WTC11 (cell line): ENCODE measurements around the gene ZKSCAN3.

ENCODE experiments used
- CTCF ChIP-seq: fragments of 200-600 bp; IDR thresholded peaks from 2 replicates; pipeline ENCODE4 v1.8.0; 2022; ENCODE audit warnings: antibody characterized with exemption
- E2F4 ChIP-seq: sonication (generic); formaldehyde crosslinking; IDR thresholded peaks from 2 replicates; pipeline ENCODE4 v1.8.1; 2022; ENCODE audit warnings: low read depth, mild to moderate bottlenecking, moderate library complexity, missing genetic modification reagents, borderline replicate concordance
- ELF4 ChIP-seq: sonication (generic); formaldehyde crosslinking; IDR thresholded peaks from 2 replicates; pipeline ENCODE4 v1.8.1; 2022; ENCODE audit warnings: low read depth, mild to moderate bottlenecking, moderate library complexity, missing genetic modification reagents
- MYBL2 ChIP-seq: sonication (generic); formaldehyde crosslinking; IDR thresholded peaks from 2 replicates; pipeline ENCODE4 v1.8.1; 2023; ENCODE audit warnings: mild to moderate bottlenecking, moderate library complexity, missing genetic modification reagents
- NFE2L1 ChIP-seq: sonication (generic); formaldehyde crosslinking; IDR thresholded peaks from 2 replicates; pipeline ENCODE4 v1.8.1; 2023; ENCODE audit warnings: missing genetic modification reagents
- SP1 ChIP-seq: sonication (generic); formaldehyde crosslinking; conservative IDR thresholded peaks from 2 replicates; pipeline ENCODE4 v1.8.1; 2022; ENCODE audit warnings: missing genetic modification reagents
- TCF7 ChIP-seq: sonication (generic); formaldehyde crosslinking; IDR thresholded peaks from 2 replicates; pipeline ENCODE4 v1.8.0; 2022; ENCODE audit warnings: mild to moderate bottlenecking, low read depth, missing genetic modification reagents, moderate library complexity
- TEAD1 ChIP-seq: sonication (generic); formaldehyde crosslinking; IDR thresholded peaks from 2 replicates; pipeline ENCODE4 v1.8.0; 2022; ENCODE audit warnings: mild to moderate bottlenecking, missing genetic modification reagents
- ZBTB21 ChIP-seq: sonication (generic); formaldehyde crosslinking; IDR thresholded peaks from 2 replicates; pipeline ENCODE4 v1.8.1; 2023; ENCODE audit warnings: mild to moderate bottlenecking, missing genetic modification reagents, borderline replicate concordance
- ZBTB43 ChIP-seq: sonication (generic); formaldehyde crosslinking; IDR thresholded peaks from 2 replicates; pipeline ENCODE4 v1.8.1; 2023; ENCODE audit warnings: mild to moderate bottlenecking, missing genetic modification reagents
- ZNF263 ChIP-seq: sonication (generic); formaldehyde crosslinking; IDR thresholded peaks from 2 replicates; pipeline ENCODE4 v1.8.1; 2022; ENCODE audit warnings: low read depth, mild to moderate bottlenecking, moderate library complexity, missing genetic modification reagents
- TF ChIP-seq, protein P1 (sequence below): sonication (generic); formaldehyde crosslinking; IDR thresholded peaks from 2 replicates; pipeline ENCODE4 v1.8.0; 2022; ENCODE audit warnings: mild to moderate bottlenecking, missing genetic modification reagents
- TF ChIP-seq, protein P2 (sequence below): sonication (generic); formaldehyde crosslinking; IDR thresholded peaks from 2 replicates; pipeline ENCODE4 v1.8.1; 2023; ENCODE audit warnings: mild to moderate bottlenecking, missing genetic modification reagents
- TF ChIP-seq, protein P3 (sequence below): sonication (generic); formaldehyde crosslinking; IDR thresholded peaks from 2 replicates; pipeline ENCODE4 v1.8.1; 2023; ENCODE audit warnings: mild to moderate bottlenecking, moderate library complexity, missing genetic modification reagents

- no peak for TF ChIP-seq CTCF
- no peak for TF ChIP-seq ZBTB43 (CRISPR knock-in tag)
- TF ChIP-seq ELF4 (CRISPR knock-in tag): no peak
- no peak for TF ChIP-seq E2F4 (CRISPR knock-in tag)
- no peak for TF ChIP-seq SP1
- TF ChIP-seq ZNF263 (CRISPR knock-in tag): no peak
- TF ChIP-seq NFE2L1 (CRISPR knock-in tag): no peak
- TF ChIP-seq TCF7: no peak
- no peak for TF ChIP-seq TEAD1 (CRISPR knock-in tag)
- no peak for TF ChIP-seq ZBTB21 (CRISPR knock-in tag)
- TF ChIP-seq, protein P1, sequence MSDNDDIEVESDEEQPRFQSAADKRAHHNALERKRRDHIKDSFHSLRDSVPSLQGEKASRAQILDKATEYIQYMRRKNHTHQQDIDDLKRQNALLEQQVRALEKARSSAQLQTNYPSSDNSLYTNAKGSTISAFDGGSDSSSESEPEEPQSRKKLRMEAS: no peak
- no peak for TF ChIP-seq MYBL2 (CRISPR knock-in tag)
- TF ChIP-seq, protein P2, sequence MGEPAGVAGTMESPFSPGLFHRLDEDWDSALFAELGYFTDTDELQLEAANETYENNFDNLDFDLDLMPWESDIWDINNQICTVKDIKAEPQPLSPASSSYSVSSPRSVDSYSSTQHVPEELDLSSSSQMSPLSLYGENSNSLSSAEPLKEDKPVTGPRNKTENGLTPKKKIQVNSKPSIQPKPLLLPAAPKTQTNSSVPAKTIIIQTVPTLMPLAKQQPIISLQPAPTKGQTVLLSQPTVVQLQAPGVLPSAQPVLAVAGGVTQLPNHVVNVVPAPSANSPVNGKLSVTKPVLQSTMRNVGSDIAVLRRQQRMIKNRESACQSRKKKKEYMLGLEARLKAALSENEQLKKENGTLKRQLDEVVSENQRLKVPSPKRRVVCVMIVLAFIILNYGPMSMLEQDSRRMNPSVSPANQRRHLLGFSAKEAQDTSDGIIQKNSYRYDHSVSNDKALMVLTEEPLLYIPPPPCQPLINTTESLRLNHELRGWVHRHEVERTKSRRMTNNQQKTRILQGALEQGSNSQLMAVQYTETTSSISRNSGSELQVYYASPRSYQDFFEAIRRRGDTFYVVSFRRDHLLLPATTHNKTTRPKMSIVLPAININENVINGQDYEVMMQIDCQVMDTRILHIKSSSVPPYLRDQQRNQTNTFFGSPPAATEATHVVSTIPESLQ (CRISPR knock-in tag): no peak
- TF ChIP-seq, protein P3, sequence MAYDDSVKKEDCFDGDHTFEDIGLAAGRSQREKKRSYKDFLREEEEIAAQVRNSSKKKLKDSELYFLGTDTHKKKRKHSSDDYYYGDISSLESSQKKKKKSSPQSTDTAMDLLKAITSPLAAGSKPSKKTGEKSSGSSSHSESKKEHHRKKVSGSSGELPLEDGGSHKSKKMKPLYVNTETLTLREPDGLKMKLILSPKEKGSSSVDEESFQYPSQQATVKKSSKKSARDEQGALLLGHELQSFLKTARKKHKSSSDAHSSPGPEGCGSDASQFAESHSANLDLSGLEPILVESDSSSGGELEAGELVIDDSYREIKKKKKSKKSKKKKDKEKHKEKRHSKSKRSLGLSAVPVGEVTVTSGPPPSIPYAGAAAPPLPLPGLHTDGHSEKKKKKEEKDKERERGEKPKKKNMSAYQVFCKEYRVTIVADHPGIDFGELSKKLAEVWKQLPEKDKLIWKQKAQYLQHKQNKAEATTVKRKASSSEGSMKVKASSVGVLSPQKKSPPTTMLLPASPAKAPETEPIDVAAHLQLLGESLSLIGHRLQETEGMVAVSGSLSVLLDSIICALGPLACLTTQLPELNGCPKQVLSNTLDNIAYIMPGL (CRISPR knock-in tag): no peak
Measured at GRCh38 chr6:28322661-28323060, 27.1 kb upstream of the ZKSCAN3 start.
